Smooth muscle cell (in vitro differentiated cells): ENCODE measurements around the gene BAHCC1. TPM values are rescaled to one million over a fixed set of nuclear protein-coding genes. Genes with fewer than 3 reads are reported as not detected.

Experiments
- DNase-seq: peaks from one replicate; lab custom pipeline; 2025; ENCODE audit not compliant: unreplicated experiment; lab: John Stamatoyannopoulos, UW
- H2AFZ ChIP-seq: fragments of 200-600 bp; sonication (generic); 2 replicates; pipeline ENCODE4 v1.6.0; 2016; ENCODE audit warnings: antibody characterized with exemption, low read depth, mild to moderate bottlenecking
- H3F3A ChIP-seq: fragments of 200-600 bp; sonication (generic); 2 replicates; pipeline ENCODE4 v1.6.0; 2017; ENCODE audit warnings: antibody characterized with exemption, low read depth
- H3K27ac ChIP-seq: fragments of 200-600 bp; sonication (generic); 2 replicates; pipeline ENCODE4 v1.5.1; 2016; ENCODE audit warnings: low read depth, mild to moderate bottlenecking
- H3K27me3 ChIP-seq: fragments of 200-600 bp; sonication (generic); 2 replicates; pipeline ENCODE4 v1.6.1; 2016; ENCODE audit warnings: low read depth, mild to moderate bottlenecking
- H3K36me3 ChIP-seq: fragments of 200-600 bp; sonication (generic); 2 replicates; pipeline ENCODE4 v1.5.1; 2016; ENCODE audit warnings: low read depth
- H3K4me1 ChIP-seq: fragments of 200-600 bp; sonication (generic); 2 replicates; pipeline ENCODE4 v1.5.1; 2016; ENCODE audit warnings: low read depth
- H3K4me2 ChIP-seq: fragments of 200-600 bp; sonication (generic); 2 replicates; pipeline ENCODE4 v1.6.0; 2016; ENCODE audit warnings: mild to moderate bottlenecking
- H3K4me3 ChIP-seq: fragments of 200-600 bp; sonication (generic); 2 replicates; pipeline ENCODE4 v1.5.1; 2016; ENCODE audit warnings: mild to moderate bottlenecking
- H3K79me2 ChIP-seq: fragments of 200-600 bp; sonication (generic); 2 replicates; pipeline ENCODE4 v1.6.0; 2016; ENCODE audit warnings: low read depth, mild to moderate bottlenecking
- H3K9ac ChIP-seq: fragments of 200-600 bp; sonication (generic); 2 replicates; pipeline ENCODE4 v1.6.0; 2016; ENCODE audit warnings: low read depth
- H3K9me3 ChIP-seq: fragments of 200-600 bp; sonication (generic); replicated peaks from 2 replicates; pipeline ENCODE4 v1.5.1; 2016; ENCODE audit warnings: low read depth
- H4K20me1 ChIP-seq: fragments of 200-600 bp; sonication (generic); 2 replicates; pipeline ENCODE4 v1.6.0; 2016; ENCODE audit warnings: low read depth
- CTCF ChIP-seq: fragments of 200-600 bp; sonication (generic); IDR thresholded peaks from 2 replicates; pipeline ENCODE4 v1.5.1; 2017; ENCODE audit warnings: borderline replicate concordance, mild to moderate bottlenecking, antibody characterized with exemption; ENCODE audit not compliant: insufficient read depth, poor library complexity, severe bottlenecking
- WGBS: methylation state at CpG from one replicate; pipeline ENCODE4 v1.1.7; 2016; ENCODE audit warnings: low lambda C conversion rate; 5-methylcytosine and 5-hydroxymethylcytosine counted together
- polyA plus RNA-seq: library from polyadenylated mRNA; unstranded; fragments of >200 nt; fragmentation: Nextera tagmentation; extraction: Ambion mirVana; gene quantifications from 2 replicates; pipeline ENCODE4 v1.2.1, GENCODE V29; 2016
- total RNA-seq: library from RNA; depleted of rRNA; stranded (reverse); fragments of >200 nt; gene quantifications from 2 replicates; pipeline ENCODE4 v1.2.3, GENCODE V29; 2014

BAHCC1 gene
- total and polyA plus RNA-seq, 2 experiments from 2014 or later: 3.2 to 4.6 TPM

- no peak overlapping the region for H3K4me3 ChIP-seq
- H2AFZ ChIP-seq: no peak overlapping the region
- no peaks in the 10 kb centered on the region for H4K20me1 ChIP-seq
- no peak for DNase-seq
- H3K79me2 ChIP-seq: no peaks in the 10 kb centered on the region
- no peaks in the 10 kb centered on the region for H3K9me3 ChIP-seq
- no peak for TF ChIP-seq CTCF
- 93% methylated on average over 11 of the region's 11 CpGs for WGBS
- H3K36me3 ChIP-seq: no peaks in the 10 kb centered on the region
- no peaks in the 10 kb centered on the region for H3K4me1 ChIP-seq
- H3K27me3 ChIP-seq: no peaks in the 10 kb centered on the region
- no peaks in the 10 kb centered on the region for H3F3A ChIP-seq
- H3K27ac ChIP-seq: no peak overlapping the region
- no peak overlapping the region for H3K9ac ChIP-seq
- H3K4me2 ChIP-seq: no peak overlapping the region
Measured at GRCh38 chr17:81378941-81379511, 16.2 kb upstream of the BAHCC1 start.

- H3K4me2 ChIP-seq: no peak overlapping the region
- no peak for TF ChIP-seq CTCF
- H3F3A ChIP-seq: no peaks in the 10 kb centered on the region
- no peaks in the 10 kb centered on the region for H4K20me1 ChIP-seq
- H3K36me3 ChIP-seq: no peaks in the 10 kb centered on the region
- no peaks in the 10 kb centered on the region for H3K9me3 ChIP-seq
- H2AFZ ChIP-seq: no peak overlapping the region
- no peak overlapping the region for H3K9ac ChIP-seq
- no peaks in the 10 kb centered on the region for H3K79me2 ChIP-seq
- H3K4me1 ChIP-seq: no peaks in the 10 kb centered on the region
- H3K27me3 ChIP-seq: no peaks in the 10 kb centered on the region
- no peak overlapping the region for H3K27ac ChIP-seq
- H3K4me3 ChIP-seq: no peak overlapping the region
- no peak for DNase-seq
- 88% methylated on average over 13 of the region's 17 CpGs for WGBS
Measured at GRCh38 chr17:81379523-81379942, 15.7 kb upstream of the BAHCC1 start.

- 90% methylated on average over 6 of the region's 6 CpGs for WGBS
- no peak overlapping the region for H3K9ac ChIP-seq
- no peaks in the 10 kb centered on the region for H4K20me1 ChIP-seq
- H3K27me3 ChIP-seq: no peaks in the 10 kb centered on the region
- H3F3A ChIP-seq: no peaks in the 10 kb centered on the region
- no peaks in the 10 kb centered on the region for H3K36me3 ChIP-seq
- H3K9me3 ChIP-seq: no peaks in the 10 kb centered on the region
- no peak overlapping the region for H3K27ac ChIP-seq
- H2AFZ ChIP-seq: no peak overlapping the region
- no peaks in the 10 kb centered on the region for H3K79me2 ChIP-seq
- DNase-seq: no peak
- no peak overlapping the region for H3K4me3 ChIP-seq
- no peak overlapping the region for H3K4me2 ChIP-seq
- H3K4me1 ChIP-seq: no peaks in the 10 kb centered on the region
- no peak for TF ChIP-seq CTCF
Measured at GRCh38 chr17:81380131-81380530, 15.1 kb upstream of the BAHCC1 start.

- H2AFZ ChIP-seq: no peak overlapping the region
- no peaks in the 10 kb centered on the region for H4K20me1 ChIP-seq
- peaks cover 1% of the 10 kb centered on the region for H3F3A ChIP-seq
- H3K79me2 ChIP-seq: no peaks in the 10 kb centered on the region
- H3K36me3 ChIP-seq: no peaks in the 10 kb centered on the region
- no peak overlapping the region for H3K9ac ChIP-seq
- no peaks in the 10 kb centered on the region for H3K9me3 ChIP-seq
- no peak for TF ChIP-seq CTCF
- no peak overlapping the region for H3K4me2 ChIP-seq
- no peak for DNase-seq
- no peak overlapping the region for H3K4me3 ChIP-seq
- H3K27me3 ChIP-seq: no peaks in the 10 kb centered on the region
- no peak overlapping the region for H3K27ac ChIP-seq
- 93% methylated on average over 34 of the region's 34 CpGs for WGBS
- no peaks in the 10 kb centered on the region for H3K4me1 ChIP-seq
Measured at GRCh38 chr17:81380666-81381518, 14.4 kb upstream of the BAHCC1 start.
